ENCODE results near the gene CATSPERZ.

- TF ChIP-seq EZH2 (IDR thresholded peaks at IDR 0.05; ENCODE audit: insufficient read depth, poor library complexity, severe bottlenecking), result no peak
- no peak for TF ChIP-seq EZH2phosphoT487 (IDR thresholded peaks at IDR 0.05; ENCODE audit: insufficient read depth, low read depth)
Measured at GRCh38 chr11:64312947-64313346, 12.8 kb downstream of the CATSPERZ start.
